ENCODE measurements around the gene UBE2J2. TPM values are rescaled to one million over a fixed set of nuclear protein-coding genes. Genes with fewer than 3 reads are reported as not detected.
A peak's percentile ranks its signal among the peaks of the same experiment; 100 is the strongest.

The UBE2J2 gene
- total RNA-seq, 1 experiment from 2014 or later, result 182 TPM

- peaks cover 12% of the 10 kb centered on the region for H3K36me3 ChIP-seq (ENCODE audit: low read depth, low read length)
- ChIA-PET POLR2A (ENCODE audit: unreplicated experiment) (no interaction called here), CTCF (no interaction called here)
- H3K27me3 ChIP-seq (ENCODE audit: low read length), result no peaks in the 10 kb centered on the region
- ATAC-seq (no peak), DNase-seq (peak; percentile 31)
- H3K9me2 ChIP-seq (replicated peaks; ENCODE audit: low read length), result no peaks in the 10 kb centered on the region
- H2AFZ ChIP-seq (ENCODE audit: low read length), result no peak overlapping the region
- peak overlapping the region; percentile 2; the same call in 1 of the 2 replicates for H3K27ac ChIP-seq (ENCODE audit: low read length)
- H3K79me2 ChIP-seq (ENCODE audit: low read length), result peaks cover 72% of the 10 kb centered on the region
- no peaks in the 10 kb centered on the region for H3F3A ChIP-seq (ENCODE audit: low read length, unreplicated experiment)
- peaks cover 50% of the 10 kb centered on the region for H3K4me1 ChIP-seq (ENCODE audit: insufficient read depth, low read length)
- intact Hi-C loops (cut with micrococcal nuclease), result no loop called here
- H3K4me3 ChIP-seq (ENCODE audit: low read length), result peak overlapping the region; percentile 65
- peak overlapping the region; percentile 78 for H3K4me2 ChIP-seq (ENCODE audit: low read length)
- H4K20me1 ChIP-seq (ENCODE audit: low read length), result peaks cover 18% of the 10 kb centered on the region
- TF ChIP-seq EZH2phosphoT487 (IDR thresholded peaks at IDR 0.05; ENCODE audit: borderline replicate concordance, low read length), result no peak
- TF ChIP-seq EZH2 (IDR thresholded peaks at IDR 0.05; ENCODE audit: low read length, unreplicated experiment), result no peak
- TF ChIP-seq CTCF (conservative IDR thresholded peaks at IDR 0.05; ENCODE audit: low read depth, low read length), result no peak
- no peaks in the 10 kb centered on the region for H3K9me3 ChIP-seq (ENCODE audit: low read length)
- BruUV-seq (replicated peaks), result no TSS peak
- H3K9ac ChIP-seq (ENCODE audit: low read length), result peak overlapping the region; percentile 52
Measured at GRCh38 chr1:1232796-1233566, 40.7 kb downstream of the UBE2J2 start.

- no peaks in the 10 kb centered on the region for H3K9me2 ChIP-seq (replicated peaks; ENCODE audit: low read length)
- no peak; the same call in 1 of the 2 replicates for ATAC-seq
- ChIA-PET CTCF (interaction anchor here (2.3 kb wide), 1 partner anchor 110 kb away, joined by 17 read pairs; no protein-coding TSS in a partner anchor), POLR2A (ENCODE audit: unreplicated experiment) (interaction anchor here (0.5 kb wide), 1 partner anchor 37 kb away, joined by 4 read pairs; no protein-coding TSS in a partner anchor)
- DNase-seq, result no peak
- intact Hi-C loops (cut with micrococcal nuclease), result no loop called here
- peak within 1 kb of the TSS; percentile 84 for H3K4me2 ChIP-seq (ENCODE audit: low read length)
- H2AFZ ChIP-seq (ENCODE audit: low read length), result peak within 1 kb of the TSS; percentile 50
- H4K20me1 ChIP-seq (ENCODE audit: low read length), result peaks cover 18% of the 10 kb centered on the region
- H3K9ac ChIP-seq (ENCODE audit: low read length), result peak within 1 kb of the TSS; percentile 95
- no peaks in the 10 kb centered on the region for H3K27me3 ChIP-seq (ENCODE audit: low read length)
- H3K9me3 ChIP-seq (ENCODE audit: low read length), result no peaks in the 10 kb centered on the region
- peaks cover 43% of the 10 kb centered on the region for H3K4me1 ChIP-seq (ENCODE audit: insufficient read depth, low read length)
- H3K27ac ChIP-seq (ENCODE audit: low read length), result peak within 1 kb of the TSS; percentile 47
- peaks cover 79% of the 10 kb centered on the region for H3K79me2 ChIP-seq (ENCODE audit: low read length)
- H3K36me3 ChIP-seq (ENCODE audit: low read depth, low read length), result peaks cover 19% of the 10 kb centered on the region
- no peaks in the 10 kb centered on the region for H3F3A ChIP-seq (ENCODE audit: low read length, unreplicated experiment)
- H3K4me3 ChIP-seq (ENCODE audit: low read length), result peak within 1 kb of the TSS; percentile 81
- BruUV-seq (replicated peaks), result no TSS peak
- TF ChIP-seq EZH2 (IDR thresholded peaks at IDR 0.05; ENCODE audit: low read length, unreplicated experiment) (no peak), EZH2phosphoT487 (IDR thresholded peaks at IDR 0.05; ENCODE audit: borderline replicate concordance, low read length) (no peak), CTCF (conservative IDR thresholded peaks at IDR 0.05; ENCODE audit: low read depth, low read length) (no peak)
Measured at GRCh38 chr1:1232208-1232795, 41.4 kb downstream of the UBE2J2 start, which contains the start of gene B3GALT6. TSS of gene B3GALT6 (plus strand) at chr1:1232237. CDS start at chr1:1232279, 42 bp downstream.

Data from PC-3 (cell line).